Measurements from ENCODE around the gene SEMA3E.

Gene SEMA3E

GRCh38 chr7:83487801-83488200, 161.1 kb downstream of the SEMA3E start:
- no peak overlapping the region for H2AK5ac ChIP-seq (ENCODE audit: low read length, severe bottlenecking)
- H3K9me3 ChIP-seq (ENCODE audit: control insufficient read depth, low read length), result no peaks in the 10 kb centered on the region
- no peak overlapping the region for H4K8ac ChIP-seq (ENCODE audit: low read length)
- H2BK5ac ChIP-seq (ENCODE audit: low read depth, low read length, poor library complexity, severe bottlenecking), result no peak overlapping the region
- no peaks in the 10 kb centered on the region for H3K27me3 ChIP-seq (ENCODE audit: control insufficient read depth in 1 of 2, insufficient read depth in 1 of 2, low read length in 2 of 2)
- H2BK120ac ChIP-seq (ENCODE audit: low read depth, low read length), result no peak overlapping the region
- no peak overlapping the region for H3K9ac ChIP-seq (ENCODE audit: low read length)
- no peak overlapping the region for H2BK15ac ChIP-seq (ENCODE audit: low read depth, poor library complexity, severe bottlenecking)
- H3K4ac ChIP-seq (ENCODE audit: low read depth in 1 of 2, low read length in 2 of 2), result no peak overlapping the region
- no peak overlapping the region for H2AFZ ChIP-seq (ENCODE audit: low read depth, low read length)
- H3K18ac ChIP-seq (ENCODE audit: low read depth in 1 of 2, low read length in 2 of 2), result no peak overlapping the region
- H4K91ac ChIP-seq (ENCODE audit: low read length), result no peak overlapping the region
- H3K4me1 ChIP-seq (ENCODE audit: control insufficient read depth, insufficient read depth, low read depth, low read length), result no peaks in the 10 kb centered on the region
- no peaks in the 10 kb centered on the region for H3K36me3 ChIP-seq (ENCODE audit: control insufficient read depth in 1 of 2, insufficient read depth in 2 of 2, low read depth in 1 of 2, low read length in 2 of 2)
- H3K14ac ChIP-seq (ENCODE audit: low read length in 2 of 2), result no peak overlapping the region
- WGBS, result over 99% methylated on average over 2 of the region's 2 CpGs
- no peak overlapping the region for H3K27ac ChIP-seq (ENCODE audit: low read length, poor library complexity, severe bottlenecking)
- no peaks in the 10 kb centered on the region for H3K79me1 ChIP-seq (replicated peaks; ENCODE audit: low read length, poor library complexity, severe bottlenecking)
- no peak overlapping the region for H3K4me2 ChIP-seq (ENCODE audit: low read length, poor library complexity, severe bottlenecking)
- no peak overlapping the region for H3K23ac ChIP-seq (ENCODE audit: low read length in 2 of 2)
- no peak for DNase-seq
- H2BK12ac ChIP-seq (ENCODE audit: low read length in 2 of 2), result no peak overlapping the region
- no peak overlapping the region for H3K4me3 ChIP-seq (ENCODE audit: insufficient read depth in 1 of 2, low read depth in 1 of 2, low read length in 2 of 2)

GRCh38 chr7:83486957-83487356, 162.0 kb downstream of the SEMA3E start:
- no peak overlapping the region for H2BK15ac ChIP-seq (ENCODE audit: low read depth, poor library complexity, severe bottlenecking)
- H3K4me2 ChIP-seq (ENCODE audit: low read length, poor library complexity, severe bottlenecking), result no peak overlapping the region
- H3K79me1 ChIP-seq (replicated peaks; ENCODE audit: low read length, poor library complexity, severe bottlenecking), result no peaks in the 10 kb centered on the region
- no peak overlapping the region for H2BK120ac ChIP-seq (ENCODE audit: low read depth, low read length)
- H2BK12ac ChIP-seq (ENCODE audit: low read length in 2 of 2), result no peak overlapping the region
- H3K23ac ChIP-seq (ENCODE audit: low read length in 2 of 2), result no peak overlapping the region
- WGBS, result no CpG with 5 or more reads among the region's 2 CpGs
- no peak for DNase-seq
- H3K4me3 ChIP-seq (ENCODE audit: insufficient read depth in 1 of 2, low read depth in 1 of 2, low read length in 2 of 2), result no peak overlapping the region
- no peaks in the 10 kb centered on the region for H3K9me3 ChIP-seq (ENCODE audit: control insufficient read depth, low read length)
- H3K4me1 ChIP-seq (ENCODE audit: control insufficient read depth, insufficient read depth, low read depth, low read length), result no peaks in the 10 kb centered on the region
- H4K91ac ChIP-seq (ENCODE audit: low read length), result no peak overlapping the region
- H3K18ac ChIP-seq (ENCODE audit: low read depth in 1 of 2, low read length in 2 of 2), result no peak overlapping the region
- H3K4ac ChIP-seq (ENCODE audit: low read depth in 1 of 2, low read length in 2 of 2), result no peak overlapping the region
- H2AFZ ChIP-seq (ENCODE audit: low read depth, low read length), result no peak overlapping the region
- H3K9ac ChIP-seq (ENCODE audit: low read length), result no peak overlapping the region
- H4K8ac ChIP-seq (ENCODE audit: low read length), result no peak overlapping the region
- no peak overlapping the region for H3K27ac ChIP-seq (ENCODE audit: low read length, poor library complexity, severe bottlenecking)
- H3K14ac ChIP-seq (ENCODE audit: low read length in 2 of 2), result no peak overlapping the region
- H2BK5ac ChIP-seq (ENCODE audit: low read depth, low read length, poor library complexity, severe bottlenecking), result no peak overlapping the region
- H3K27me3 ChIP-seq (ENCODE audit: control insufficient read depth in 1 of 2, insufficient read depth in 1 of 2, low read length in 2 of 2), result no peaks in the 10 kb centered on the region
- no peaks in the 10 kb centered on the region for H3K36me3 ChIP-seq (ENCODE audit: control insufficient read depth in 1 of 2, insufficient read depth in 2 of 2, low read depth in 1 of 2, low read length in 2 of 2)
- H2AK5ac ChIP-seq (ENCODE audit: low read length, severe bottlenecking), result no peak overlapping the region

DNA sequence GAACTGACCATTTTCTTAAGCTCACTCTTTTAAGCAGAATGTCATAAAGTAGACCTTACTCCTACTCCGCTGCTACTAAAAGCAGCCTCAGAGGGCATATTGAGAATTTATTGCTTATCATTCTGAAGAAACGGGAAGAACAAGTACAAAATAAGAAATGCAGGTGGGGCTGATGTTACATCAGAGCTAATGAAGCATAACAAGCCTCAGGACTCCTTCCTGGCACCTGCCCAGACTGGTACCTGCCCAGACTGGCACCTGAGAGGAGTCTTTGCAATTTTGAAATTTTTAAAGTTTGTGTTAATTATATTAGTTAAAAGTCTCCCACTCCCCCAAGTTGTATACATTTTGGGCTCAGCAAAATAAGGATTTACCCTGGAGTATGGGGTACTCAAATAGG, 162.4 kb downstream of the SEMA3E start:
- no peak overlapping the region for H4K91ac ChIP-seq (ENCODE audit: low read length)

GRCh38 chr7:83484826-83485225, 164.1 kb downstream of the SEMA3E start:
- no peak for DNase-seq
- Histone ChIP-seq H3K18ac (ENCODE audit: low read depth in 1 of 2, low read length in 2 of 2) (no peak overlapping the region), H3K79me1 (replicated peaks; ENCODE audit: low read length, poor library complexity, severe bottlenecking) (no peaks in the 10 kb centered on the region), H3K27me3 (ENCODE audit: control insufficient read depth in 1 of 2, insufficient read depth in 1 of 2, low read length in 2 of 2) (no peaks in the 10 kb centered on the region), H4K91ac (ENCODE audit: low read length) (no peak overlapping the region), H3K14ac (ENCODE audit: low read length in 2 of 2) (no peak overlapping the region), H3K4me2 (ENCODE audit: low read length, poor library complexity, severe bottlenecking) (no peak overlapping the region), H3K23ac (ENCODE audit: low read length in 2 of 2) (no peak overlapping the region), H2BK12ac (ENCODE audit: low read length in 2 of 2) (no peak overlapping the region), H2BK120ac (ENCODE audit: low read depth, low read length) (no peak overlapping the region), H3K36me3 (ENCODE audit: control insufficient read depth in 1 of 2, insufficient read depth in 2 of 2, low read depth in 1 of 2, low read length in 2 of 2) (no peaks in the 10 kb centered on the region), H3K27ac (ENCODE audit: low read length, poor library complexity, severe bottlenecking) (no peak overlapping the region), H3K9me3 (ENCODE audit: control insufficient read depth, low read length) (no peaks in the 10 kb centered on the region), H3K9ac (ENCODE audit: low read length) (no peak overlapping the region), H2AK5ac (ENCODE audit: low read length, severe bottlenecking) (no peak overlapping the region), H4K8ac (ENCODE audit: low read length) (no peak overlapping the region), H2BK15ac (ENCODE audit: low read depth, poor library complexity, severe bottlenecking) (no peak overlapping the region), H3K4ac (ENCODE audit: low read depth in 1 of 2, low read length in 2 of 2) (no peak overlapping the region), H3K4me3 (ENCODE audit: insufficient read depth in 1 of 2, low read depth in 1 of 2, low read length in 2 of 2) (no peak overlapping the region), H2BK5ac (ENCODE audit: low read depth, low read length, poor library complexity, severe bottlenecking) (no peak overlapping the region), H2AFZ (ENCODE audit: low read depth, low read length) (no peak overlapping the region), H3K4me1 (ENCODE audit: control insufficient read depth, insufficient read depth, low read depth, low read length) (no peaks in the 10 kb centered on the region)
- WGBS, result no CpG with 5 or more reads among the region's 1 CpG

More for the DNA sequence above, 162.4 kb downstream of the SEMA3E start:
- no peak overlapping the region for H3K4me2 ChIP-seq (ENCODE audit: low read length, poor library complexity, severe bottlenecking)
- no peaks in the 10 kb centered on the region for H3K9me3 ChIP-seq (ENCODE audit: control insufficient read depth, low read length)
- no peak overlapping the region for H3K14ac ChIP-seq (ENCODE audit: low read length in 2 of 2)
- H2BK5ac ChIP-seq (ENCODE audit: low read depth, low read length, poor library complexity, severe bottlenecking), result no peak overlapping the region
- H4K8ac ChIP-seq (ENCODE audit: low read length), result no peak overlapping the region
- H3K4ac ChIP-seq (ENCODE audit: low read depth in 1 of 2, low read length in 2 of 2), result no peak overlapping the region
- H3K4me3 ChIP-seq (ENCODE audit: insufficient read depth in 1 of 2, low read depth in 1 of 2, low read length in 2 of 2), result no peak overlapping the region
- no peak overlapping the region for H2BK15ac ChIP-seq (ENCODE audit: low read depth, poor library complexity, severe bottlenecking)
- no peak overlapping the region for H2BK120ac ChIP-seq (ENCODE audit: low read depth, low read length)
- H3K36me3 ChIP-seq (ENCODE audit: control insufficient read depth in 1 of 2, insufficient read depth in 2 of 2, low read depth in 1 of 2, low read length in 2 of 2), result no peaks in the 10 kb centered on the region
- no peak overlapping the region for H3K27ac ChIP-seq (ENCODE audit: low read length, poor library complexity, severe bottlenecking)
- no peak overlapping the region for H3K18ac ChIP-seq (ENCODE audit: low read depth in 1 of 2, low read length in 2 of 2)
- H2AK5ac ChIP-seq (ENCODE audit: low read length, severe bottlenecking), result no peak overlapping the region
- no peak overlapping the region for H2BK12ac ChIP-seq (ENCODE audit: low read length in 2 of 2)
- H3K27me3 ChIP-seq (ENCODE audit: control insufficient read depth in 1 of 2, insufficient read depth in 1 of 2, low read length in 2 of 2), result no peaks in the 10 kb centered on the region
- no peak overlapping the region for H3K9ac ChIP-seq (ENCODE audit: low read length)
- 100% methylated on average over 2 of the region's 2 CpGs for WGBS
- no peaks in the 10 kb centered on the region for H3K4me1 ChIP-seq (ENCODE audit: control insufficient read depth, insufficient read depth, low read depth, low read length)
- DNase-seq, result no peak
- no peak overlapping the region for H2AFZ ChIP-seq (ENCODE audit: low read depth, low read length)
- H3K23ac ChIP-seq (ENCODE audit: low read length in 2 of 2), result no peak overlapping the region
- no peaks in the 10 kb centered on the region for H3K79me1 ChIP-seq (replicated peaks; ENCODE audit: low read length, poor library complexity, severe bottlenecking)

Data from mesenchymal stem cell (in vitro differentiated cells and primary cell).